Measurements from ENCODE around the gene GRID2.

- TF ChIP-seq THAP7 (CRISPR knock-in tag; IDR thresholded peaks at IDR 0.05) = no peak
- no peak for TF ChIP-seq JUN (CRISPR knock-in tag; IDR thresholded peaks at IDR 0.05)
- no peak for TF ChIP-seq FOXA3 (CRISPR knock-in tag; IDR thresholded peaks at IDR 0.05)
- TF ChIP-seq TBL1XR1 (IDR thresholded peaks at IDR 0.05; ENCODE audit: borderline replicate concordance, low read length, partially characterized antibody) = no peak
- TF ChIP-seq BCL6 (CRISPR knock-in tag; IDR thresholded peaks at IDR 0.05) = no peak
- TF ChIP-seq CTCF (CRISPR knock-in tag; IDR thresholded peaks at IDR 0.05) = no peak
- TF ChIP-seq SKIL (CRISPR knock-in tag; IDR thresholded peaks at IDR 0.05; ENCODE audit: borderline replicate concordance) = no peak
- TF ChIP-seq EP300 (IDR thresholded peaks at IDR 0.05; ENCODE audit: low read depth in 2 of 2, low read length in 2 of 2) = no peak
- no peak for TF ChIP-seq EP300 (CRISPR knock-in tag; IDR thresholded peaks at IDR 0.05; ENCODE audit: borderline replicate concordance)
- no peak for TF ChIP-seq ZBTB39 (CRISPR knock-in tag; IDR thresholded peaks at IDR 0.05)
These were observed 1.5 kb downstream of the GRID2 start for GRCh38 chr4:92305148-92305877.

All from HepG2 (cell line).